H1 (cell line): ENCODE results near the gene LY6G6C. TPM values are rescaled to one million over a fixed set of nuclear protein-coding genes. Genes with fewer than 3 reads are reported as not detected.
A peak's percentile ranks its signal among the peaks of the same experiment; 100 is the strongest.

Experiments used
- CTCF ChIA-PET: fragments of 300-600 bp; sonication (Branson Sonifier 250); formaldehyde crosslinking; loops from one replicate; lab custom pipeline; 2021; ENCODE audit not compliant: partially characterized antibody; lab: Charles Lee
- POLR2A ChIA-PET: fragments of 300-600 bp; sonication (Branson Sonifier 250); formaldehyde crosslinking; loops from one replicate; lab custom pipeline; 2021; ENCODE audit warnings: inconsistent platforms; ENCODE audit not compliant: partially characterized antibody; lab: Charles Lee
- DNase-seq, 2 experiments: peaks; one replicate each; pipeline versions ENCODE4 v3.0.0 to v3.0.0-alpha.2; 2010 to 2022; ENCODE audit warnings: low spot score in 2 of 2, low read depth in 1 of 2, mixed read lengths in 1 of 2
- FAIRE-seq: peaks from 2 replicates; lab custom pipeline; 2011; peaks lifted over from hg19 to GRCh38; lab: Jason Lieb, UNC
- H2AFZ ChIP-seq: 2 replicates; pipeline ENCODE4 v1.8.1; 2012; ENCODE audit warnings: low read length, inconsistent platforms
- H2AK5ac ChIP-seq: 2 replicates; pipeline ENCODE4 v1.6.1; 2013; ENCODE audit warnings: low read depth, low read length
- H2BK120ac ChIP-seq: replicated peaks from 2 replicates; pipeline ENCODE3; 2013; ENCODE audit warnings: low read depth, low read length, inconsistent platforms
- H2BK12ac ChIP-seq: 2 replicates; pipeline ENCODE4 v1.6.1; 2013; ENCODE audit warnings: low read depth, low read length
- H2BK15ac ChIP-seq: 2 replicates; pipeline ENCODE4 v1.6.1; 2013; ENCODE audit warnings: low read length
- H2BK20ac ChIP-seq: 2 replicates; pipeline ENCODE4 v1.6.1; 2013; ENCODE audit warnings: low read length
- H2BK5ac ChIP-seq: 2 replicates; pipeline ENCODE4 v1.6.1; 2013; ENCODE audit warnings: low read depth, low read length
- H3K14ac ChIP-seq: 2 replicates; pipeline ENCODE4 v1.6.1; 2013; ENCODE audit warnings: inconsistent platforms; ENCODE audit not compliant: insufficient read length
- H3K18ac ChIP-seq: 2 replicates; pipeline ENCODE4 v1.6.1; 2013; ENCODE audit warnings: low read length; ENCODE audit errors: extremely low read depth
- H3K23ac ChIP-seq: 2 replicates; pipeline ENCODE4 v1.6.1; 2013; ENCODE audit warnings: inconsistent platforms; ENCODE audit not compliant: insufficient read length
- H3K23me2 ChIP-seq: 2 replicates; pipeline ENCODE4 v1.6.1; 2013; ENCODE audit warnings: low read depth, low read length
- H3K27ac ChIP-seq: 2 replicates; pipeline ENCODE4 v1.6.1; 2011; ENCODE audit warnings: low read depth, low read length, inconsistent platforms
- H3K27me3 ChIP-seq, 4 experiments: replicated peaks in 1 of 4; 1 replicate in 1 of 4; 2 replicates in 3 of 4; pipeline versions ENCODE4 v1.6.1 to v1.8.1; 2011 to 2013; ENCODE audit warnings: low read length in 3 of 4, mild to moderate bottlenecking in 3 of 4, inconsistent platforms in 2 of 4, mixed read lengths in 2 of 4, moderate library complexity in 1 of 4; ENCODE audit not compliant: control insufficient read depth in 3 of 4, insufficient read depth in 3 of 4; ENCODE audit errors: extremely low read depth in 1 of 4
- H3K36me3 ChIP-seq, 4 experiments: 2 replicates each; pipeline versions ENCODE4 v1.6.1 to v1.8.1; 2011 to 2013; ENCODE audit warnings: mild to moderate bottlenecking in 4 of 4, low read length in 3 of 4, moderate library complexity in 2 of 4, control low read depth in 1 of 4, inconsistent platforms in 1 of 4; ENCODE audit not compliant: insufficient read depth in 4 of 4, control insufficient read depth in 2 of 4
- H3K4ac ChIP-seq: replicated peaks from 2 replicates; pipeline ENCODE3; 2013; ENCODE audit warnings: low read length, low read depth, mixed read lengths, inconsistent platforms; ENCODE audit not compliant: insufficient read length
- H3K4me1 ChIP-seq, 4 experiments: replicated peaks in 1 of 4; 1 replicate in 1 of 4; 2 replicates in 3 of 4; pipeline versions ENCODE4 v1.6.1 to v1.8.1; 2011 to 2013; ENCODE audit warnings: low read length in 3 of 4, inconsistent platforms in 2 of 4, mixed read lengths in 1 of 4; ENCODE audit not compliant: insufficient read depth in 4 of 4, control insufficient read depth in 3 of 4
- H3K4me2 ChIP-seq, 2 experiments: 2 replicates each; pipeline versions ENCODE4 v1.6.1 to v1.8.1; 2011 to 2013; ENCODE audit warnings: low read depth in 2 of 2, low read length in 2 of 2, control low read depth in 1 of 2, inconsistent platforms in 1 of 2, mild to moderate bottlenecking in 1 of 2; ENCODE audit not compliant: insufficient read depth in 1 of 2
- H3K4me3 ChIP-seq, 4 experiments: fragments of 200-600, 300-600 bp in 1 of 4; sonication (generic), shearing (Covaris generic), sonication (Bioruptor Twin) in 1 of 4; 2 replicates each; pipeline versions ENCODE4 v1.5.1 to v1.8.1; 2011 to 2016; ENCODE audit warnings: low read length in 4 of 4, low read depth in 3 of 4, control low read depth in 2 of 4, inconsistent platforms in 2 of 4, mild to moderate bottlenecking in 2 of 4, mixed read lengths in 1 of 4, moderate library complexity in 1 of 4; ENCODE audit not compliant: insufficient read depth in 2 of 4; ENCODE audit errors: extremely low read depth in 1 of 4
- H3K56ac ChIP-seq: replicated peaks from 2 replicates; pipeline ENCODE3; 2013; ENCODE audit warnings: low read depth, mild to moderate bottlenecking, mixed read lengths, low read length, inconsistent platforms; ENCODE audit not compliant: insufficient read length
- H3K79me1 ChIP-seq: 2 replicates; pipeline ENCODE4 v1.6.1; 2013; ENCODE audit warnings: low read depth, low read length, control low read depth
- H3K79me2 ChIP-seq, 2 experiments: 2 replicates each; pipeline versions ENCODE4 v1.6.1 to v1.8.1; 2012 to 2013; ENCODE audit warnings: low read length in 2 of 2, mild to moderate bottlenecking in 2 of 2, inconsistent platforms in 1 of 2; ENCODE audit not compliant: insufficient read depth in 2 of 2, control insufficient read depth in 1 of 2
- H3K9ac ChIP-seq, 4 experiments: replicated peaks in 1 of 4; 1 replicate in 1 of 4; 2 replicates in 3 of 4; pipeline versions ENCODE4 v1.6.1 to v1.8.1; 2011 to 2013; ENCODE audit warnings: low read depth in 3 of 4, low read length in 3 of 4, control low read depth in 2 of 4, mild to moderate bottlenecking in 2 of 4, moderate library complexity in 2 of 4, inconsistent platforms in 1 of 4; ENCODE audit errors: extremely low read depth in 1 of 4
- H3K9me3 ChIP-seq, 2 experiments: 2 replicates each; pipeline versions ENCODE4 v1.6.1 to v1.8.1; 2012 to 2013; ENCODE audit warnings: mild to moderate bottlenecking in 2 of 2, moderate library complexity in 2 of 2, control low read depth in 1 of 2, inconsistent platforms in 1 of 2, low read depth in 1 of 2, low read length in 1 of 2, mixed read lengths in 1 of 2; ENCODE audit not compliant: insufficient read depth in 2 of 2
- H4K20me1 ChIP-seq, 2 experiments: replicated peaks in 1 of 2; 2 replicates each; pipeline versions ENCODE3 to v1.8.1; 2011 to 2013; ENCODE audit warnings: inconsistent platforms in 2 of 2, low read length in 2 of 2, mild to moderate bottlenecking in 1 of 2; ENCODE audit not compliant: insufficient read depth in 2 of 2, control insufficient read depth in 1 of 2
- H4K5ac ChIP-seq: 2 replicates; pipeline ENCODE4 v1.6.1; 2013; ENCODE audit warnings: low read length, low read depth, mixed read lengths, inconsistent platforms; ENCODE audit not compliant: insufficient read length
- H4K8ac ChIP-seq: 2 replicates; pipeline ENCODE4 v1.8.0; 2013; ENCODE audit warnings: mild to moderate bottlenecking, moderate library complexity, low read length, inconsistent platforms; ENCODE audit not compliant: insufficient read depth; ENCODE audit errors: extremely low read depth
- H4K91ac ChIP-seq: replicated peaks from 2 replicates; pipeline ENCODE3; 2013; ENCODE audit warnings: low read length, mixed read lengths, inconsistent platforms; ENCODE audit not compliant: insufficient read length
- EGR1 ChIP-seq: IDR thresholded peaks from 2 replicates; pipeline ENCODE4 v1.6.1; 2011; ENCODE audit warnings: low read depth, low read length, borderline replicate concordance
- HDAC6 ChIP-seq: IDR thresholded peaks from one replicate; pipeline ENCODE4 v1.7.1; 2012; ENCODE audit warnings: low read depth, mild to moderate bottlenecking, inconsistent platforms, low read length, moderate library complexity
- KDM5A ChIP-seq: fragments of 200-600 bp; IDR thresholded peaks from 2 replicates; pipeline ENCODE4 v1.7.1; 2012; ENCODE audit warnings: mild to moderate bottlenecking, low read length, inconsistent platforms, mixed read lengths
- YY1 ChIP-seq: IDR thresholded peaks from 2 replicates; pipeline ENCODE4 v1.6.1; 2011; ENCODE audit warnings: low read depth, mild to moderate bottlenecking, low read length
- ZNF274 ChIP-seq: IDR thresholded peaks from 2 replicates; pipeline ENCODE4 v1.7.0; 2012; ENCODE audit warnings: low read length, borderline replicate concordance; ENCODE audit errors: extremely low read depth
- WGBS, 2 experiments: shearing (Covaris generic) in 1 of 2; methylation state at CpG; one replicate each; pipeline versions ENCODE4 v1.1.6 to v1.1.7; 2013 to 2015; ENCODE audit warnings: low lambda C conversion rate in 2 of 2, mixed read lengths in 2 of 2, inconsistent platforms in 1 of 2, low coverage in 1 of 2, missing lambda C conversion rate in 1 of 2; ENCODE audit not compliant: insufficient replicate concordance in 2 of 2, insufficient coverage in 1 of 2, insufficient read length in 1 of 2; ENCODE audit errors: extremely low coverage in 1 of 2, missing lambda C conversion rate in 1 of 2; 5-methylcytosine and 5-hydroxymethylcytosine counted together
- polyA plus RNA-seq, 7 experiments: library from polyadenylated mRNA; depleted of rRNA in 3 of 7; stranded (reverse) in 5 of 7; unstranded in 2 of 7; fragments of >200 nt in 5 of 7; fragments of 200-250 nt in 2 of 7; gene quantifications; 1 replicate in 5 of 7; 2 replicates in 1 of 7; 4 replicates in 1 of 7; pipeline versions ENCODE4 v1.2.1 to v1.2.3, GENCODE V29; 2011 to 2013; ENCODE audit warnings: missing spikeins in 2 of 7, mixed read lengths in 2 of 7
- total RNA-seq: library from RNA; stranded (reverse); fragmentation: NEBNext Ultra II Directional; extraction: Animal tissue kit (Norgen Biotek cat#: 25700); gene quantifications from 2 replicates; pipeline ENCODE4 v1.2.1, GENCODE V29; 2021

The LY6G6C gene
- total and polyA plus RNA-seq, 2 of the 8 experiments (the other 6 are each of a cell fraction or from before 2014, with no cell fraction given): 0.23 TPM; not detected in 1

DNA sequence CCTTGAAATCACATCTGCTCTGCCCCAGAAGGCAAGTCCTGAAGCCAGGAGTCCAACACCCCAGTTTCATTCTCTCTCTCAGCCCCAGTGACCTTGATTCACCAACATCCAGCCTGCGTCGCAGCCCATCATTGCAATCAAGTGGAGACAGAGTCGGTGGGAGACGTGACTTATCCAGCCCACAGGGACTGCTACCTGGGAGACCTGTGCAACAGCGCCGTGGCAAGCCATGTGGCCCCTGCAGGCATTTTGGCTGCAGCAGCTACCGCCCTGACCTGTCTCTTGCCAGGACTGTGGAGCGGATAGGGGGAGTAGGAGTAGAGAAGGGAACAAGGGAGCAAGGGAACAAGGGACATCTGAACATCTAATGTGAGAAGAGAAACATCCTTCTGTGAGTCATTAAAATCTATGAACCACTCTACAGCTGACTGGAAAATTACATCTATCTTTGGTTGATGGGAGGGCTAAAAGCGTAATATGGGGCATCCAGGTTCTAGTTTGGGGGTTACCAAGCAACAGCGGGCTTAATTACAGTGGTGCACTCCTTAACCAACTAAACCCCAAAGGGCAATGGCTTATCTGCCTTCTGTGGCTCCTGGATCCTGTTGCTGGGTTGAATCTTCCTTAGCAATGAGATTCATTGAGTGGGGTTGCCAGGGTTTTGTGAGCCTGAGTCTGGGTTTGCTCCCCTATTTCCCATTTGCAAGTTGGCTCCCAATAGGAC is 3.9 kb downstream of the LY6G6C start:
- Histone ChIP-seq H3K9me3 (no peaks in the 10 kb centered on the region), H2BK120ac (no peak overlapping the region), H3K27ac (no peak overlapping the region), H3K79me2 (no peaks in the 10 kb centered on the region), H3K4me1 (peaks cover 11 to 29% (median 27%) of the 10 kb centered on the region in 4 experiments), H4K5ac (peak overlapping the region; percentile 51), H3K4me3 (0 out of 8 replicates have a peak overlapping the region, but pooled peaks of 1 of the 4 experiments have one; percentile 9), H4K8ac (no peak overlapping the region), H3K79me1 (no peaks in the 10 kb centered on the region), H4K20me1 (no peaks in the 10 kb centered on the region), H2BK5ac (no peak overlapping the region), H2AFZ (0 out of 2 replicates have a peak overlapping the region, but pooled peaks have one; percentile 43), H3K14ac (no peak overlapping the region), H3K36me3 (no peaks in the 10 kb centered on the region), H3K23ac (no peak overlapping the region), H3K18ac (no peak overlapping the region), H2BK20ac (no peak overlapping the region), H3K56ac (no peak overlapping the region), H3K4ac (no peak overlapping the region), H2AK5ac (no peak overlapping the region), H4K91ac (no peak overlapping the region), H3K9ac (no peak overlapping the region), H2BK12ac (no peak overlapping the region), H3K27me3 (no peaks in the 10 kb centered on the region; a peak in 1 of 7 replicates), H2BK15ac (no peak overlapping the region), H3K23me2 (no peaks in the 10 kb centered on the region), H3K4me2 (0 out of 4 replicates have a peak overlapping the region, but pooled peaks of 1 of the 2 experiments have one; percentile 45)
- no peak for DNase-seq
- 63% methylated on average over 10 of the region's 10 CpGs; no CpG with 5 or more reads in 1 of the 2 experiments for WGBS, 2 experiments
- FAIRE-seq: no peak
- POLR2A ChIA-PET: interaction anchor here (3.5 to 4.7 kb wide), 3 partner anchors 12 to 22 kb away, joined by 10 to 36 read pairs (median 19); partner anchors contain the start of genes ABHD16A, DDAH2 and MSH5
- CTCF ChIA-PET: interaction anchor here (0.7 to 1.5 kb wide), 8 partner anchors 10 to 72 kb away, joined by 3 to 5 read pairs (median 3); partner anchors contain the start of gene LY6G5B
- TF ChIP-seq ZNF274: no peak
- TF ChIP-seq EGR1: 0 out of 2 replicates have a peak, but pooled peaks have one; percentile 12
- no peak for TF ChIP-seq HDAC6
- TF ChIP-seq KDM5A: no peak
- TF ChIP-seq YY1: peak; percentile 34; the same call in 1 of the 2 replicates
